Endothelial cell of umbilical vein (primary cell): ENCODE data around the gene BLTP3A. TPM values are rescaled to one million over a fixed set of nuclear protein-coding genes. Genes with fewer than 3 reads are reported as not detected.
"Not testable (repeated sequence)": the region's sequence is repeated elsewhere in the genome, so short reads cannot be mapped to it uniquely, and the experiment has no call there.

Experiments used
- BruUV-seq: library from RNA; stranded (reverse); fragments of 400-500 nt; replicated peaks from 2 replicates; lab custom pipeline; 2021; lab: Mats Ljungman, UMichigan
- CTCF ChIA-PET: fragments of 300-600, 350-600 bp; sonication (Branson Sonifier 250); formaldehyde crosslinking; loops from one replicate; lab custom pipeline; 2021; ENCODE audit warnings: antibody characterized with exemption, inconsistent platforms; lab: Charles Lee
- POLR2A ChIA-PET: fragments of 300-600, 350-600 bp; sonication (Branson Sonifier 250); formaldehyde crosslinking; loops from one replicate; lab custom pipeline; 2021; ENCODE audit warnings: antibody characterized with exemption, inconsistent platforms; lab: Charles Lee
- DNase-seq: peaks from one replicate; pipeline ENCODE4 v3.0.0-alpha.2; 2011; ENCODE audit warnings: low read depth, low spot score
- FAIRE-seq: peaks from 2 replicates; lab custom pipeline; 2011; peaks lifted over from hg19 to GRCh38; lab: Jason Lieb, UNC
- H2AFZ ChIP-seq: 2 replicates; pipeline ENCODE4 v1.6.0; 2012; ENCODE audit warnings: low read depth, low read length, control low read depth, inconsistent platforms
- H3K27ac ChIP-seq: 2 replicates; pipeline ENCODE4 v1.5.1; 2011; ENCODE audit warnings: low read depth, mild to moderate bottlenecking, control low read depth, low read length, moderate library complexity; ENCODE audit not compliant: insufficient read depth
- H3K27me3 ChIP-seq, 2 experiments: 2 replicates each; pipeline versions ENCODE4 v1.6.0 to v1.6.1; 2011; ENCODE audit warnings: low read length in 2 of 2, mixed read lengths in 1 of 2; ENCODE audit not compliant: control insufficient read depth in 2 of 2, insufficient read depth in 2 of 2
- H3K36me3 ChIP-seq, 2 experiments: 2 replicates in 1 of 2; 3 replicates in 1 of 2; pipeline ENCODE4 v1.5.1; 2011; ENCODE audit warnings: low read length in 2 of 2, mild to moderate bottlenecking in 1 of 2, moderate library complexity in 1 of 2; ENCODE audit not compliant: control insufficient read depth in 2 of 2, insufficient read depth in 2 of 2; ENCODE audit errors: extremely low read depth in 1 of 2
- H3K4me1 ChIP-seq: 3 replicates; pipeline ENCODE4 v1.5.1; 2011; ENCODE audit warnings: mild to moderate bottlenecking, low read length; ENCODE audit not compliant: control insufficient read depth, insufficient read depth; ENCODE audit errors: extremely low read depth
- H3K4me2 ChIP-seq: 2 replicates; pipeline ENCODE4 v1.6.1; 2011; ENCODE audit warnings: low read length, control low read depth, mixed read lengths; ENCODE audit not compliant: insufficient read depth
- H3K4me3 ChIP-seq, 3 experiments: fragments of 200-600 bp in 1 of 3; sonication (generic), shearing (Covaris generic) in 1 of 3; replicated peaks in 1 of 3; 2 replicates each; pipeline ENCODE4 v1.5.1; 2011 to 2016; ENCODE audit warnings: control low read depth in 3 of 3, low read length in 3 of 3, mild to moderate bottlenecking in 2 of 3, inconsistent platforms in 1 of 3, low read depth in 1 of 3, moderate library complexity in 1 of 3; ENCODE audit not compliant: insufficient read depth in 1 of 3
- H3K79me2 ChIP-seq: 2 replicates; pipeline ENCODE4 v1.6.0; 2012; ENCODE audit warnings: low read length, inconsistent platforms; ENCODE audit not compliant: control insufficient read depth, insufficient read depth
- H3K9ac ChIP-seq: replicated peaks from 2 replicates; pipeline ENCODE3; 2011; ENCODE audit warnings: low read length, control low read depth; ENCODE audit not compliant: insufficient read depth; ENCODE audit errors: extremely low read depth
- H3K9me1 ChIP-seq: replicated peaks from 3 replicates; pipeline ENCODE4 v1.6.0; 2011; ENCODE audit warnings: mild to moderate bottlenecking, low read length; ENCODE audit not compliant: control insufficient read depth, insufficient read depth; ENCODE audit errors: extremely low read depth
- H3K9me3 ChIP-seq: replicated peaks from 2 replicates; pipeline ENCODE4 v1.5.1; 2012; ENCODE audit warnings: low read length, inconsistent platforms; ENCODE audit not compliant: control insufficient read depth, insufficient read depth
- H4K20me1 ChIP-seq: replicated peaks from 2 replicates; pipeline ENCODE3; 2011; ENCODE audit warnings: mild to moderate bottlenecking, low read length; ENCODE audit not compliant: control insufficient read depth, insufficient read depth; ENCODE audit errors: extremely low read depth
- EZH2 ChIP-seq: IDR thresholded peaks from 2 replicates; pipeline ENCODE4 v1.6.1; 2012; ENCODE audit warnings: borderline replicate concordance, low read depth, mild to moderate bottlenecking, moderate library complexity, low read length, inconsistent platforms; ENCODE audit not compliant: severe bottlenecking
- FOS ChIP-seq: IDR thresholded peaks from 2 replicates; pipeline ENCODE4 v1.6.1; 2011; ENCODE audit warnings: mild to moderate bottlenecking, low read length, moderate library complexity, borderline replicate concordance; ENCODE audit not compliant: insufficient read depth
- GATA2 ChIP-seq: IDR thresholded peaks from 2 replicates; pipeline ENCODE4 v1.7.0; 2011; ENCODE audit warnings: low read depth, mild to moderate bottlenecking, moderate library complexity, mixed read lengths, low read length; ENCODE audit not compliant: insufficient read length, insufficient read depth
- JUN ChIP-seq: IDR thresholded peaks from 2 replicates; pipeline ENCODE4 v1.6.1; 2011; ENCODE audit warnings: borderline replicate concordance, low read depth; ENCODE audit not compliant: insufficient read length, insufficient read depth
- MYC ChIP-seq: IDR thresholded peaks from one replicate; pipeline ENCODE4 v1.6.1; 2011; ENCODE audit warnings: mild to moderate bottlenecking, low read depth, low read length
- POLR2A ChIP-seq: IDR thresholded peaks from 2 replicates; pipeline ENCODE4 v1.6.1; 2012; ENCODE audit warnings: low read depth, mild to moderate bottlenecking, control low read depth, low read length
- POLR2AphosphoS5 ChIP-seq: IDR thresholded peaks from 2 replicates; pipeline ENCODE4 v1.6.1; 2012; ENCODE audit warnings: low read depth, mild to moderate bottlenecking, control low read depth, low read length, moderate library complexity; ENCODE audit not compliant: insufficient read depth
- dilution Hi-C: fragments of 300-500 bp; cut with MboI; formaldehyde crosslinking; loops from one replicate; pipeline ENCODE4 v1.15.0; 2019; ENCODE audit warnings: low sequenced_read_pairs; ENCODE audit not compliant: extremely low pct_ligation_motif_present
- intact Hi-C: fragments of 100-400 bp; cut with micrococcal nuclease; formaldehyde crosslinking; loops from one replicate; pipeline ENCODE4 v1.10.0; 2022
- polyA plus RNA-seq, 4 experiments: library from polyadenylated mRNA; depleted of rRNA in 3 of 4; stranded (reverse) in 3 of 4; unstranded in 1 of 4; fragments of >200 nt; gene quantifications; 2 replicates each; pipeline versions ENCODE4 v1.2.1 to v1.2.3, GENCODE V29; 2011 to 2012; ENCODE audit warnings: missing spikeins in 1 of 4
- total RNA-seq: library from RNA; stranded (reverse); gene quantifications from 2 replicates; pipeline ENCODE4 v1.2.3, GENCODE V29; 2021
- TF ChIP-seq, protein P1 (sequence below), 2 donors: IDR thresholded peaks; 1 replicate in 1 of 2; 2 replicates in 1 of 2; pipeline ENCODE4 v1.5.1; 2011; ENCODE audit warnings: low read length in 2 of 2, mild to moderate bottlenecking in 2 of 2, moderate library complexity in 2 of 2, control low read depth in 1 of 2, inconsistent platforms in 1 of 2, low read depth in 1 of 2; ENCODE audit not compliant: insufficient read depth in 1 of 2; ENCODE audit errors: extremely low read depth in 1 of 2
- TF ChIP-seq, protein P2 (sequence below): IDR thresholded peaks from 2 replicates; pipeline ENCODE4 v1.6.1; 2011; ENCODE audit not compliant: insufficient read depth, insufficient read length

BLTP3A gene
- total and polyA plus RNA-seq, 2 donors (not counting 3 experiments of a cell fraction or from before 2014, with no cell fraction given) = 4.6 to 9.3 TPM

DNA sequence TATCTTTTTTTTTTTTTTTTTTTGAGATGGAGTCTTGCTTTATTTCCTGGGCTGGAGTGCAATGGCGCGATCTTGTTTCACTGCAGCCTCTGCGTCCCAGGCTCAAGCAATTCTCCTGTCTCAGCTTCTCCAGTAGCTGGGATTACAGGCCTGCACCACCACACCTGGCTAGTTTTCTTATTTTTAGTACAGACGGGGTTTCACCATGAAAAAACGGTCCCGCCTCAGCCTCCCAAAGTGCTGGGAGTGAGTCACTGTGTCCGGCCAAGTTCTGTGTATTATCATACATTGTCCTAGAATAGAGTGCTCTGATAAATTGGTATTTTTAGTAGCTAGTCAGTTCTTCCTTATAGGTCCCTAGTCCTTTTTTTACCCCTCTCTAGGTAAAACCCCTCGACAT lies 31.8 kb upstream of the BLTP3A start:
- FAIRE-seq (no peak), DNase-seq (no peak)
- Histone ChIP-seq H3K4me1 (peaks cover 6% of the 10 kb centered on the region), H3K9me1 (no peaks in the 10 kb centered on the region), H3K79me2 (peaks cover 32% of the 10 kb centered on the region), H2AFZ (no peak overlapping the region), H3K36me3 (peaks cover 3 to 7% of the 10 kb centered on the region in 2 experiments), H3K27ac (no peak overlapping the region), H3K27me3 (no peaks in the 10 kb centered on the region), H4K20me1 (no peaks in the 10 kb centered on the region), H3K9ac (no peak overlapping the region), H3K9me3 (no peaks in the 10 kb centered on the region), H3K4me3 (no peak overlapping the region), H3K4me2 (no peak overlapping the region)
- TF ChIP-seq EZH2 (no peak), GATA2 (no peak), FOS (no peak), MYC (no peak), POLR2AphosphoS5 (no peak), JUN (no peak), POLR2A (no peak)
- TF ChIP-seq, protein P1, sequence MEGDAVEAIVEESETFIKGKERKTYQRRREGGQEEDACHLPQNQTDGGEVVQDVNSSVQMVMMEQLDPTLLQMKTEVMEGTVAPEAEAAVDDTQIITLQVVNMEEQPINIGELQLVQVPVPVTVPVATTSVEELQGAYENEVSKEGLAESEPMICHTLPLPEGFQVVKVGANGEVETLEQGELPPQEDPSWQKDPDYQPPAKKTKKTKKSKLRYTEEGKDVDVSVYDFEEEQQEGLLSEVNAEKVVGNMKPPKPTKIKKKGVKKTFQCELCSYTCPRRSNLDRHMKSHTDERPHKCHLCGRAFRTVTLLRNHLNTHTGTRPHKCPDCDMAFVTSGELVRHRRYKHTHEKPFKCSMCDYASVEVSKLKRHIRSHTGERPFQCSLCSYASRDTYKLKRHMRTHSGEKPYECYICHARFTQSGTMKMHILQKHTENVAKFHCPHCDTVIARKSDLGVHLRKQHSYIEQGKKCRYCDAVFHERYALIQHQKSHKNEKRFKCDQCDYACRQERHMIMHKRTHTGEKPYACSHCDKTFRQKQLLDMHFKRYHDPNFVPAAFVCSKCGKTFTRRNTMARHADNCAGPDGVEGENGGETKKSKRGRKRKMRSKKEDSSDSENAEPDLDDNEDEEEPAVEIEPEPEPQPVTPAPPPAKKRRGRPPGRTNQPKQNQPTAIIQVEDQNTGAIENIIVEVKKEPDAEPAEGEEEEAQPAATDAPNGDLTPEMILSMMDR (IDR thresholded peaks at IDR 0.05; ENCODE audit: extremely low read depth in 1 of 2, insufficient read depth in 1 of 2, low read depth in 1 of 2, low read length in 2 of 2) = no peak
- TF ChIP-seq, protein P2, sequence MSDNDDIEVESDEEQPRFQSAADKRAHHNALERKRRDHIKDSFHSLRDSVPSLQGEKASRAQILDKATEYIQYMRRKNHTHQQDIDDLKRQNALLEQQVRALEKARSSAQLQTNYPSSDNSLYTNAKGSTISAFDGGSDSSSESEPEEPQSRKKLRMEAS = no peak
- intact Hi-C loops (no loop called here), dilution Hi-C loops (no loop called here)
- ChIA-PET CTCF (no interaction called here), POLR2A (interaction anchor here (0.6 kb wide), 1 partner anchor 97 kb away, joined by 10 read pairs; no protein-coding TSS in a partner anchor)
- no TSS peak for BruUV-seq

DNA sequence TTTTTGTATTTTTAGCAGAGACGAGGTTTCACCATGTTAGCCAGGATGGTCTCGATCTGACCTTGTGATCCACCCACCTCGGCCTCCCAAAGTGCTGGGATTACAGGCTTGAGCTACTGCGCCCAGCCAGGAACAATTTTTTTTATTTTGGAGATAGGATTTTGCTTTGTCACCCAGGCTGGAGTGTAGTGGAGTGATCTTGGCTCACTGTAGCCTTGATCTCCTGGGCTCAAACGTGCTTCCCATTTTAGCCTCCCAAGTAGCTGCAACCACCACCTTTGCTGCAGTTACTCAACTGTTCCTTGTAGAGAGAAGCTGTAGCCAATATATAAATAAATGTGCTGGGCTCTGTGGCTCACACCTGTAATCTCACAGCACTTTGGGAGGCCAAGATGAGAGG lies 30.2 kb upstream of the BLTP3A start:
- H2AFZ ChIP-seq, BruUV-seq, FAIRE-seq: not testable (repeated sequence)

More for the DNA sequence above, 30.2 kb upstream of the BLTP3A start:
- H3K27me3 ChIP-seq, H3K4me1 ChIP-seq, CTCF ChIA-PET, dilution Hi-C loops, H4K20me1 ChIP-seq, H3K4me2 ChIP-seq, H3K27ac ChIP-seq, DNase-seq, H3K9me3 ChIP-seq, intact Hi-C loops, H3K9ac ChIP-seq, H3K4me3 ChIP-seq, H3K9me1 ChIP-seq, POLR2A ChIA-PET: not testable (repeated sequence)
- peaks cover 32% of the 10 kb centered on the region for H3K79me2 ChIP-seq
- H3K36me3 ChIP-seq = peaks cover 7 to 12% of the 10 kb centered on the region in 2 experiments
